HG02973 (cell line): ENCODE results near the gene ACTR2.
A peak's percentile ranks its signal among the peaks of the same experiment; 100 is the strongest.
"Not testable (repeated sequence)": the region's sequence is repeated elsewhere in the genome, so short reads cannot be mapped to it uniquely, and the experiment has no call there.

Experiments used
- ATAC-seq: cut with Tn5 transposase; IDR thresholded peaks from one replicate; pipeline ENCODE4 v1.9.1; 2021; ENCODE audit warnings: moderate library complexity; ENCODE audit not compliant: unreplicated experiment

ACTR2 gene

DNA sequence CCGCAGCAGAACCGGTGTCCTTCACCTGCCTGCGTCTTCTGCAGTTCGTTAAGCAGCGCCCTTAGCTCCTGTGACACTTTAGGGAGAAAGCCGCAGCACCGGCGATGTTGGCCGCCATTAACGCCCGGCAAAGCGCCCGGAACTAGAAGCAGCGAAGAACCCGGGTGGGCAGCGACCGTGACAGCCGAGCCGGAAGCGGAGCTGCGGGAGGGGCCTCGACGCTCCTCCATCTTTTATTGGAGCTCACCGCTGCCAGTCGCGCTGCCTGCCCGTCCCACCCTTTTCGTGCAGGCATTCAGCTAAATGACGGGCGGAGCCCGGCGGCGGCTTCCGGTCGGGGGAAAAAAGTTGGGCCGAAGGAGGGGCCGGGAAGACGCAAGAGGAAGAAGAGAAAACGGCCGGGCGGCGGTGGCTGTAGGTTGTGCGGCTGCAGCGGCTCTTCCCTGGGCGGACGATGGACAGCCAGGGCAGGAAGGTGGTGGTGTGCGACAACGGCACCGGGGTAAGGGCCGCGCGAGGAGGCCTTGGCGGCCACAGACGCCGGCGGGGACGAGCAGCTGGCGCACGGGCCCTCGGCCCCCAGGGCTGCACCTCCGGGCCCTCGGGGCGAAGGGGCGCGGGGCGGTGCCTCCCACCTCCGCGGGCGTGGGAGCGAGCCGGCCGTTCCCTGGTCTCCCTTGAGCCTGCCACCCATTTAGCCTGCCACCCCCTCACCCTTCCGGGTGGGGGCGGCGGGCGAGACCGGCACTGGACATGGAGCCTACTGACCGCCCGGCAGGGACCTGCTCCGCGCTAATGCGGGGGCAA is at the start of gene ACTR2:
Gene ACTR2 (plus strand): TSS at position 376 of the 807 bp plus-strand sequence. CDS start 79 bp downstream, at position 455.
- ATAC-seq, result peak; percentile 85

GRCh38 chr2:65182570-65182969 is 45.1 kb upstream of the ACTR2 start:
- no peak for ATAC-seq

- not testable (repeated sequence) for ATAC-seq
Observed at GRCh38 chr2:65183406-65183805, 44.2 kb upstream of the ACTR2 start.

GRCh38 chr2:65185012-65185411 is 42.6 kb upstream of the ACTR2 start:
- no peak for ATAC-seq

DNA sequence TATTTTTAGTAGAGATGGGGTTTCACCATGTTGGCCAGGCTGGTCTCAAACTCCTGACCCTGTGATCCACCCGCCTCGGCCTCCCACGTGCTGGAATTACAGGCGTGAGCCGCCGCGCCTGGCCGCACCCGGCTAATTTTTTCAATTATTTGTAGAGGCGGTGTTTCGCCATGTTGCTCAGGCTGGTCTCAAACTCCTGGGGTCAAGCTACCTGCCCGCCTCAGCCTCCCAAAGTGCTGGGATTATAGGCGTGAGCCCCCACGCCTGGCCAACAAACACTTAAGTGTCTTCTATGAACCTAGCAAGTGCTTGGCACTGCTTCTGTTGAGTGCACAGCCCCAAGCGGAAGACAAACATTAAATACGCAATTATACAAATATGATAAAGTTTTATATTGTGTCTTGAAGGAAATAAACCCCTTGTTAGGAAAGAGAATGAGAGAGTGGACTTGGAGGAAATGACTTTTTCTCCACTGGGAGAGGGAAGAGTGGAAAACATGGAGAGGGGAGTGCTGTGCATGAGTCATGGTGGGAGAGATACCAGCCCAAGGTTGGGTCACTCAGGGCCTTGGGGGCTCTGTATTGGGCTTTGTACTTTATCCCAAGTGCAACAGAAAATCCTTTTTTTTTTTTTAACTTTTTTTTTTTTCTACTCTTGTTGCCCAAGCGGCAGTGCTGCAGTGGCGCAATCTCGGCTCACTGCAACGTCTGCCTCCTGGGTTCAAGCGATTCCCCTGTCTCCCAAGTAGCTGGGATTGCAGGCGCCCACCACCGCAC is 41.4 kb upstream of the ACTR2 start:
- no peak for ATAC-seq

DNA sequence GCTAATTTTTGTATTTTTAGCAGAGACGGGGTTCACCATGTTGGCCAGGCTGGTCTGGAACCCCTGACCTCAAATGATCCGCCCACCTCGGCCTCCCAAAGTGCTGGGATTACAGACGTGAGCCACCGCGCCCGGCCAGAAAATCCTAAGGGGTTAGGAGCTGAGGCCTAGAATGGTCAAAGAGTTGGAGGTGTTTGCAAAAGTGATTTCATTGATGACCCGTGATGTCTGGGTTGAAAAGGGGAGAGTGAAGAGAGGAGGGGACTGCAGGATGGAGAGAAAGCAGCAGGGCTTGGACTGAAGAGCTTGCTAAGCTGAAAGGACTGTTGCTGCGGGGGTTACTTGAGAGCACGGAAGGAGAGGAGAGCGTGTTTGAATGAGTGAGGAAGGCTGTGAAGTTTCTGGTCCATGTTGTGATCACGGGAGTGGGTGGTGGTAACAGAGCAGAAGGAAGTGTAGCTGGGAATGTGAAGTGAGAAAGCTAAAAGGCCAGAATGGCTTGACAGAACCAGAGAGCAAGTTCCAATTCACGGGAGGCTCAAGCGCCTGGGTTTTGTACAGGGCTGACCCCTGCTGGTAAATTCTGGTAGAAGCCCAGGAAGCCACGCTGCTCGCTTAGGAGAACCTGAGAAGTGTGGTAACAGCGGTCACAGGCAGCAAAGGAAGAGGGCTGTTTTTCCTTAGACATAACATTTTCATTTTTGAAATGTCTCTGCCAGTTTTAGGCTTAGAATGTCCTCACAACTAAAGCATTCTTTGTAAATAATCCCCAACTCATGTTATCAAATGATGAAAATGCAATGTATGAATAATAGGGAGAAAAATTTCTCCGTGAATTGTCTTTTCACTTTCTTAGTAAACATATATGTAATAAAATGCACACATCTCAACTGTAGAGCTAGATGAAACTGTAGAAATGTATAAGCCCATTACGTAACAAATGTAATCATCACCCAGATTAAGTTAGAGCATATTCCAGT is 40.5 kb upstream of the ACTR2 start:
- ATAC-seq, result peak; percentile 73

GRCh38 chr2:65193446-65193845 is 34.2 kb upstream of the ACTR2 start:
- no peak for ATAC-seq

GRCh38 chr2:65198737-65199136 is 28.9 kb upstream of the ACTR2 start:
- ATAC-seq, result no peak

- ATAC-seq, result no peak
Observed at GRCh38 chr2:65199166-65199565, 28.5 kb upstream of the ACTR2 start.

GRCh38 chr2:65199891-65200290 is 27.7 kb upstream of the ACTR2 start:
- no peak for ATAC-seq

DNA sequence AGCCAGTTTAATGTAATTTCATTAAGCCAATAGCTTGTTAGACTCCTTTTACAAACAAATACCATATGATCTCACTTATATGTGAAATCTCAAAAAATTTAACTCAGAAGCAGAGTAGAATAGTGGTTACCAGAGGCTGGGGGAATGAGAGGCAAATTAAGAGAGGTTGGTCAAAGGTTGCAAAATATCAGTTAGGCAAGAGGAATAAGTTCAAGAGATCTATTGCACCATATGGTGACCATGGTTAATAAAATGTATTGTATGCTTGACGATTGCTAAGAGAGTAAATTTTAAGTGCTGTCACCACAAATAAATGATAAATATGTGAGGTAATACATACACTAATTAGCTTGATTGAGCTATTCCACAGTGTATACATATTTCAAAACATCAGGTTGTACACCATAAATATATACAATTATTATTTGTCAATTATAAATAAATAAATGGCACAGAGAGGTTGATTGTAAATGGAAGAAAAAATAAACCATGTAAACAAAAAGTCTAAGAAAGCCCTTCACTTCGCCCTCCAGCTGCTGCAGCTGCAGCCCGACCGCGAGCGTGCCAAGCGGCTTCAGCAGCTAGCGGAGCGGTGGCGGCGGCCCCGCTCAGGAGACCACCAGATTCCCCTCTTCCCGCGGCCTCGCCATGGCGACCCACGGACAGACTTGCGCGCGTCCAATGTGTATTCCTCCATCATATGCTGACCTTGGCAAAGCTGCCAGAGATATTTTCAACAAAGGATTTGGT is 23.0 kb upstream of the ACTR2 start:
- ATAC-seq, result no peak

DNA sequence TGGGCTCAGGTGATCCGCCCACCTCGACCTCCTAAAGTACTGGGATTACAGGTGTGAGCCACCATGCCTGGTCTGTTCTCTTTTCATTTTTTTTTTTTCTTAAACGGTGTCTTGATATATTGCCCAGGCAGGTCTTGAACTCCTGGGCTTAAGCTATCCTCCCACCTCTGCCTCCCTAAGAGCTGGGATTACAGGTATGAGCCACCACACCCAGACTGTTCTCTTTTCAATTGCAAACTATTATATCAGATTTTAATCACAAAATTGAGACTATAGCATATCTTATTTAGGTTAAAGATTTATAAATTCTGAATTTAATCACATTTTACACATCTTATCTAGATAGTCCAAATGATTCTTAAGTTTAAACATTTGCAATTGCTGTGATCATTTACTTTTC is 15.5 kb upstream of the ACTR2 start:
- no peak for ATAC-seq

DNA sequence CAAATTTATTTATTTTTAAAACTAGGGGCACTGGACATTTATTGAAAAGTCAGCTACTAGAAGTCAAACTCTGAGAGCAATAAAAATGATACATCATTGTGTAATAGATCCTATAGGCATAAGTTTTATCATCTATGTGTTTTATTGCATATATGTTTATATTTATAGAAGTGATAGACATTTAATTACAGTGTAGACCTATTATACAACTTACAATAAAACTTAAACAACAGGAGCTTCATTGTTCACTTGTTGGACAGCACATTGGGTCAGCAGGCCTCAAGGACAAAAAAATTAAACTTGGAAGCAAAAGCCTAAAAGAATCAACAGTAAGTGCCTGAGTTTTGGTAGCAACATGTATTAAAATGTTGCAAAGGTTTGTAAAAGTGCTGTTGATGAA is 15.0 kb upstream of the ACTR2 start:
- no peak for ATAC-seq

DNA sequence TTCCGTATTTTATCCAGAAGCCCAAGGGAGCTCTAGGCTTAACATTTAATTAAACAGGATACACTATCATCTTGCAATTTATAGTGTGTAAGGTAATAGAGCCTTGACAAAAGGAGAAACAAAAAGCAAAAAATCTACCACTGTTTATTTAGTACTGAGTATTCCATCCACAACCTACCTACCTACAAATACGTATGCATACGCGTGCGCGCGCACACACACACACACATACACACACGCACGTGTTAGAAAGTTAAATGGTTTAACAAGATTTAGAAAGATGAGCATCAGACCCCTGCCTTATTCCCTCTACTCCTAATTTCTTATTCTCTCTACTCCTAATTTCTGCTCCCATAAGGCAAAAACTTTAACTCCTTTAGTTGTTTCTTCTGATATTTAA is 14.6 kb upstream of the ACTR2 start:
- ATAC-seq, result no peak

GRCh38 chr2:65214361-65214760 is 13.3 kb upstream of the ACTR2 start:
- no peak for ATAC-seq

- ATAC-seq, result no peak
Observed at GRCh38 chr2:65214843-65215242, 12.8 kb upstream of the ACTR2 start.

- ATAC-seq, result no peak
Observed at GRCh38 chr2:65215946-65216345, 11.7 kb upstream of the ACTR2 start.

GRCh38 chr2:65220432-65221131 is 7.0 kb upstream of the ACTR2 start:
- ATAC-seq, result no peak

DNA sequence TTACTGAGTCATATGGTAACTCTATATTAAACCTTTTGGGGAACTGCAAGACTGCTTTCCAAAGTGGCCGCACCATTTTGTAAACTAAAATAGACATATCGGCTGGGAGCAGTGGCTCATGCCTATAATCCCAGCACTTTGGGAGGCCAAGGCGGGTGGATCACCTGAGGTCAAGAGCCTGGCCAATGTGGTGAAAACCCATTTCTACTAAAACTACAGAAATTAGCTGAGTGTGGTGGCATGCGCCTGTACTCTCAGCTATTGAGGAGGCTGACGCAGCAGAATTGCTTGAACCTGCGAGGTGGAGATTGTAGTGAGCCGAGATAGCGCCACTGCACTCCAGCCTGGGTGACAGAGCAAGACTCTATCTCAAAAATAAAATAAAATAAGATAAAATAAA is 6.4 kb upstream of the ACTR2 start:
- not testable (repeated sequence) for ATAC-seq

DNA sequence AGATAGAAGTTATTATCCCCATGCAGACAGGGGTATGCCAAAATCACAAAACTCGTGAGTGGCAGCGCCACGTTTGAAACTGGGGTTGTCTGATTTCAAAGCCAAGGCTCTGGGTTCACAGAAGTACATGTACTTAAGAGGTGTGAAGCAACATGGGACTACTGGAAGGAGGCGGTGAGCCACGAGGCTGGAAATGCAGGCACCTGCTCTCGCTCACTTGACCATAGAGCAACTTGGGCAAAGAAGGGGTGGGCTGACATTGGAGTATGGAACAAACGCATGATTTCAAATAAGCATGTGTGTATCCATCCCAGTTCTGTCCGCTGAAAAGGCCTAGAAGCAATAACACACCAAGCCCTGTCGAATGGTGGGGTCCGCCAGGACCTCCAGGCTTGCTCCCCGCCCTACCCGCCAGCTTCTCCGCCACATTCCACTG is 593 bp upstream of the ACTR2 start:
- ATAC-seq, result peak; percentile 18
